Stimulated activated CD8-positive, alpha-beta memory T cell treated with anti-CD3 and anti-CD28 coated beads, Interleukin-12 subunit alpha, Interleukin-12 subunit beta, amount 100 ng/mL, for 1 hour (primary cell): ENCODE data around the gene IPCEF1.

Source experiments
- DNase-seq: peaks from one replicate; pipeline ENCODE4 v3.0.0-alpha.2; 2020; ENCODE audit warnings: low read depth

The IPCEF1 gene

GRCh38 chr6:154295733-154296132 lies 60.9 kb downstream of the IPCEF1 start:
- DNase-seq = no peak

- no peak for DNase-seq
These were observed 63.6 kb downstream of the IPCEF1 start for GRCh38 chr6:154292855-154293519.

- DNase-seq = no peak
These were observed 64.5 kb downstream of the IPCEF1 start for GRCh38 chr6:154292066-154292465.

GRCh38 chr6:154289818-154290508 lies 66.6 kb downstream of the IPCEF1 start:
- no peak for DNase-seq

- DNase-seq = no peak
These were observed 70.8 kb downstream of the IPCEF1 start for GRCh38 chr6:154285826-154286225.

- DNase-seq = no peak
These were observed 72.2 kb downstream of the IPCEF1 start for GRCh38 chr6:154284313-154284853.

GRCh38 chr6:154280521-154280920 lies 76.1 kb downstream of the IPCEF1 start:
- DNase-seq = no peak

GRCh38 chr6:154277629-154278017 lies 79.0 kb downstream of the IPCEF1 start:
- DNase-seq = no peak

GRCh38 chr6:154276810-154277628 lies 79.6 kb downstream of the IPCEF1 start:
- DNase-seq = no peak

GRCh38 chr6:154274168-154274567 lies 82.4 kb downstream of the IPCEF1 start:
- no peak for DNase-seq

GRCh38 chr6:154268486-154268885 lies 88.1 kb downstream of the IPCEF1 start:
- no peak for DNase-seq

GRCh38 chr6:154267508-154268106 lies 89.0 kb downstream of the IPCEF1 start:
- no peak for DNase-seq

GRCh38 chr6:154266560-154267099 lies 90.0 kb downstream of the IPCEF1 start:
- no peak for DNase-seq

- DNase-seq = no peak
These were observed 94.8 kb downstream of the IPCEF1 start for GRCh38 chr6:154261688-154262397.

GRCh38 chr6:154258064-154258757 lies 98.4 kb downstream of the IPCEF1 start:
- no peak for DNase-seq

GRCh38 chr6:154257067-154257466 lies 99.5 kb downstream of the IPCEF1 start:
- DNase-seq = no peak

GRCh38 chr6:154252678-154253077 lies 103.9 kb downstream of the IPCEF1 start:
- no peak for DNase-seq

GRCh38 chr6:154251116-154251515 lies 105.5 kb downstream of the IPCEF1 start:
- no peak for DNase-seq

- no peak for DNase-seq
These were observed 106.9 kb downstream of the IPCEF1 start for GRCh38 chr6:154249499-154250298.
